AG20443 (cell line): Measurements from ENCODE around the gene YPEL1.

Experiments
- DNase-seq: peaks from one replicate; pipeline ENCODE4 v3.0.0; 2012; ENCODE audit warnings: low spot score, mixed read lengths

YPEL1 gene

DNA sequence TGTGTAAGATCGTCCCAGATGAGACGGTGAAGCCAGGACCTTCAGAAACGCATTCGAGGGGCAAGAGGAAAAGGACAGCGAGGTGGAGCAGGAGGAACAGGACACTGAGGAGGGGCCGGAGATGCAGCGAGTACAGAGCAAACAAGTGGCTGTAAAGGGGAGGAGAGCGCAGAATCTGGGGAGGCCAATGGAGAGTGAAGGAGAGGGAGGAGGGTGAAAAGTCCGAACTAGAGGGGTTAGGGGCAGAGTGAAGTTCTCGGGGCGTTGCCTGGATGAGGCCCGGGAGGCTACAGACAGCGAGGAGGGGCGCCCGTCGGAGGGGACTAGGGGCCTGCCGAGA lies 78.6 kb downstream of the YPEL1 start:
- no peak for DNase-seq

- DNase-seq: no peak
These were observed 82.7 kb downstream of the YPEL1 start for GRCh38 chr22:21652547-21653545.

- peak; percentile 94 for DNase-seq
These were observed 83.5 kb downstream of the YPEL1 start for GRCh38 chr22:21652010-21652546.

DNA sequence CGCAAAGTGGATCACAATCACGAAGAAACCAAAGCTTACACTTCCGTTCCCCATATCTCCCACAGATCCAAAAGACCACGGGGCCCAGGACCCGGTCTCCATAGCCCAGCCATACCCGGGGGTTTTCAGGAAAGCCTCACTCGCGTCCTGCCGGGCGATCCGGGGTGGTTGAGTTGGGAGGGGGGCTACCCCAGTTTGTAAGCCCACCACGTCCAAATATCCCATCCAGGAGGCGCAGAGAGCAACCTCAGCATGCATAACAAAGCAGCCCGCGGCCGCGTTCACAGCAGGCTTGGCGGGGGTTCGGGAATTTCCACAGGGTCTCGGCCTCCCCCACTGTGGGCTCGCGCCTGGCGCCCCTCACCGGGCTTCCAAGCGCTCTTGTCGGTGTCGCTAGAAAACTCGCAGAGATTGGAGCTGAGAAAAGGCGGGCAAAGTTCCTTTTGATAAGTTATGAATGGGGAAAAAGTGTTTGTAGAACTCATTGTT lies 84.0 kb downstream of the YPEL1 start:
- peak; percentile 28 for DNase-seq

DNA sequence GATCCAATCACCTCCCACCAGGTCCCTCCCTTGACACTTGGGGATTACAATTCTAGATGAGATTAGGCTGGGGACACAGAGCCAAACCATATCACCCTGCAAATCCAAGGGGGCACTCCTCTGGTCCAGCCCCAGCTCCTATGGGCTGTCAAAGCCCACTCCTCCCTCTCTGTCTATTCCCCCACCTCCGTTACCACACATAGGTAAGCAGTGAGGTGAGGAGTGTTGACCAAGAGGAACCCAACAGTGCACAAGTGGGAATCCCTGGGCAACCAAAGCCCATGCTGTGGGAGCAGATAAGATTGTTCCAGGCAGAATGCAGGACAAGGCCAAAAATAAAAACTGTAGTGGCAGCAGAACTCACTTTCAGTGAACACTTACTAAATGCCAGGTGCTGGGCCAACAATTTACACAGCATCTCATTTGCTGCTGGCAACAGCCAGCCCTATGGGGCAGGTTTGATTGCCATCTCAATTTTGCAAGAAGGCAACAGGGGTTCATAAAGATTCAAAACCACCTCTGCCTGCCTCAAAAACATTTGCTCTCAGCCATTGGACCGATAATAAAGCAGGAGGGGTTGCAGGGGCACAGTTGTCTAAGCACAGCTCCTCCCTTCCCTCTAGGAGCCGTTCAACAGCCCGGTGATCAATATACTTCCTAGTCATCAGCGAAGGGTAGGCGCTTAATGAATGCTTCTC lies 84.6 kb downstream of the YPEL1 start:
- no peak for DNase-seq

- DNase-seq: no peak
These were observed 85.3 kb downstream of the YPEL1 start for GRCh38 chr22:21650280-21650679.
